BJ (cell line): ENCODE measurements around the gene MYLK. TPM values are rescaled to one million over a fixed set of nuclear protein-coding genes. Genes with fewer than 3 reads are reported as not detected.

Experiments
- CTCF ChIA-PET: fragments of 350-600 bp; formaldehyde crosslinking; extraction: SDS; loops from one replicate; lab custom pipeline; 2021; ENCODE audit warnings: antibody characterized with exemption, inconsistent platforms; lab: Yijun Ruan, JAX
- POLR2A ChIA-PET: fragments of 300-600 bp; sonication (Branson Sonifier 250); formaldehyde crosslinking; extraction: SDS; loops from one replicate; lab custom pipeline; 2021; ENCODE audit warnings: antibody characterized with exemption; lab: Charles Lee
- DNase-seq: peaks from one replicate; pipeline ENCODE4 v3.0.0-alpha.2; 2011; ENCODE audit warnings: low read depth
- H3K27me3 ChIP-seq: 2 replicates; pipeline ENCODE4 v1.6.0; 2011; ENCODE audit warnings: low read length; ENCODE audit not compliant: control insufficient read depth, insufficient read depth
- H3K36me3 ChIP-seq: 2 replicates; pipeline ENCODE4 v1.5.1; 2011; ENCODE audit warnings: low read length; ENCODE audit not compliant: control insufficient read depth, insufficient read depth
- H3K4me3 ChIP-seq: 2 replicates; pipeline ENCODE4 v1.5.1; 2011; ENCODE audit warnings: low read depth, mild to moderate bottlenecking, control low read depth, low read length
- CTCF ChIP-seq: IDR thresholded peaks from 2 replicates; pipeline ENCODE4 v1.5.1; 2011; ENCODE audit warnings: low read depth, mild to moderate bottlenecking, control low read depth, inconsistent platforms, low read length, moderate library complexity; ENCODE audit not compliant: insufficient read depth
- polyA plus RNA-seq: library from polyadenylated mRNA; depleted of rRNA; stranded (reverse); fragments of >200 nt; gene quantifications from 2 replicates; pipeline ENCODE4 v1.2.3, GENCODE V29; 2011

Gene MYLK
- polyA plus RNA-seq, 1 experiment: 734 TPM

- ChIA-PET CTCF (interaction anchor here (1.2 to 9.4 kb wide), 3 partner anchors 10 to 23 kb away, joined by 3 to 104 read pairs (median 4); no protein-coding TSS in a partner anchor), POLR2A (no interaction called here)
- peaks cover 39% of the 10 kb centered on the region for H3K36me3 ChIP-seq
These were observed 227.4 kb downstream of the MYLK start for GRCh38 chr3:123656691-123657090.

GRCh38 chr3:123656274-123656673 is 227.9 kb downstream of the MYLK start:
- no peak for TF ChIP-seq CTCF
- no peak for DNase-seq
- CTCF ChIA-PET: interaction anchor here (1.2 to 9.4 kb wide), 4 partner anchors 9 to 63 kb away, joined by 3 to 104 read pairs (median 4); no protein-coding TSS in a partner anchor
- H3K4me3 ChIP-seq: no peak overlapping the region
- POLR2A ChIA-PET: no interaction called here
- H3K27me3 ChIP-seq: no peaks in the 10 kb centered on the region
- H3K36me3 ChIP-seq: peaks cover 41% of the 10 kb centered on the region

More at GRCh38 chr3:123656691-123657090, 227.4 kb downstream of the MYLK start:
- H3K4me3 ChIP-seq: no peak overlapping the region
- H3K27me3 ChIP-seq: no peaks in the 10 kb centered on the region
- DNase-seq: no peak
- TF ChIP-seq CTCF: peak; percentile 13; the same call in 1 of the 2 replicates

- CTCF ChIA-PET: interaction anchor here (1.2 to 9.4 kb wide), 4 partner anchors 8 to 64 kb away, joined by 3 to 104 read pairs (median 4); no protein-coding TSS in a partner anchor
These were observed 228.7 kb downstream of the MYLK start for GRCh38 chr3:123655400-123655799.

GRCh38 chr3:123653221-123653682 is 230.9 kb downstream of the MYLK start:
- Histone ChIP-seq H3K36me3 (peaks cover 59% of the 10 kb centered on the region), H3K4me3 (no peak overlapping the region), H3K27me3 (no peaks in the 10 kb centered on the region)
- POLR2A ChIA-PET: no interaction called here
- DNase-seq: peak; percentile 74
- CTCF ChIA-PET: interaction anchor here (1.0 to 9.4 kb wide), 17 partner anchors 10 to 287 kb away, joined by 3 to 104 read pairs (median 7); no protein-coding TSS in a partner anchor
- TF ChIP-seq CTCF: no peak

More at GRCh38 chr3:123655400-123655799, 228.7 kb downstream of the MYLK start:
- no peak for DNase-seq
- H3K36me3 ChIP-seq: peaks cover 45% of the 10 kb centered on the region
- POLR2A ChIA-PET: interaction anchor here (0.6 kb wide), 1 partner anchor 14 kb away, joined by 3 read pairs; no protein-coding TSS in a partner anchor
- no peaks in the 10 kb centered on the region for H3K27me3 ChIP-seq
- no peak overlapping the region for H3K4me3 ChIP-seq
- TF ChIP-seq CTCF: no peak

- peak; percentile 84 for TF ChIP-seq CTCF
- H3K36me3 ChIP-seq: peaks cover 60% of the 10 kb centered on the region
- no peak overlapping the region for H3K4me3 ChIP-seq
- CTCF ChIA-PET: interaction anchor here (0.6 to 9.4 kb wide), 39 partner anchors 8 to 1275 kb away, joined by 3 to 104 read pairs (median 5); no protein-coding TSS in a partner anchor
- no peak for DNase-seq
- POLR2A ChIA-PET: interaction anchor here (0.6 kb wide), 1 partner anchor 66 kb away, joined by 3 read pairs; no protein-coding TSS in a partner anchor
- no peaks in the 10 kb centered on the region for H3K27me3 ChIP-seq
These were observed 231.7 kb downstream of the MYLK start for GRCh38 chr3:123652342-123652984.
